GM12801 (cell line): Measurements from ENCODE around the gene KLHL29.

Source experiments
- CTCF ChIP-seq: IDR thresholded peaks from one replicate; pipeline ENCODE4 v1.5.1; 2011; ENCODE audit warnings: control low read depth; ENCODE audit not compliant: insufficient read length; ENCODE audit errors: extremely low read depth

KLHL29 gene

GRCh38 chr2:23441414-23441813, 56.4 kb downstream of the KLHL29 start:
- no peak for TF ChIP-seq CTCF

- no peak for TF ChIP-seq CTCF
Measured at GRCh38 chr2:23445450-23445868, 60.5 kb downstream of the KLHL29 start.

- no peak for TF ChIP-seq CTCF
Measured at GRCh38 chr2:23446916-23447315, 61.9 kb downstream of the KLHL29 start.

DNA sequence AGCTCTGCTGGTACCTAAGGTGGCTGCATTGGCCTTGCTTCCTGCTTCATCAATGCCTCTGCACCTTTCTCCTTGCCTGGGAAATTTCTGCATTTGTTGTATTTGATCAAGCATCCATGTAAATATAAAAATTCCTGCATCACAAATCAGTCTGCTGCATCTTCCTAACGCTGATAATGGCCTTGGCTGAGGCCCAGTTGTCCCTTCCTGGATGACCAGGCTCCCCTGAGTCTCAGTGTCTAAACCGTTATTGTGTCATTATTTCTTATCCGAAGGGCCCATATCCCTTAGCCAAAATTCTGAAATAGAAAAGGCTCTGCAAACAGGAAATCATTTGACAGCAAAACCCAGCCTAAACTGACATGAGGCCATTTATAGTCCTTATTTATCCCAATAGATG, 62.4 kb downstream of the KLHL29 start:
- TF ChIP-seq CTCF, result no peak

GRCh38 chr2:23448906-23449305, 63.9 kb downstream of the KLHL29 start:
- TF ChIP-seq CTCF, result no peak

- TF ChIP-seq CTCF, result no peak
Measured at GRCh38 chr2:23449413-23449812, 64.4 kb downstream of the KLHL29 start.

- TF ChIP-seq CTCF, result no peak
Measured at GRCh38 chr2:23449831-23450331, 64.9 kb downstream of the KLHL29 start.

- TF ChIP-seq CTCF, result no peak
Measured at GRCh38 chr2:23452372-23452771, 67.4 kb downstream of the KLHL29 start.
